GM12878 (cell line): ENCODE measurements around the gene MYO10. TPM values are rescaled to one million over a fixed set of nuclear protein-coding genes. Genes with fewer than 3 reads are reported as not detected.

Experiments used
- ATAC-seq: fragments of 200-7000 bp; cut with Tn5 transposase; 3 replicates; pipeline ENCODE4 v1.9.1; 2020; ENCODE audit warnings: mild to moderate bottlenecking, moderate library complexity
- BruUV-seq: library from RNA; stranded (reverse); fragments of 400-500 nt; replicated peaks from 2 replicates; lab custom pipeline; 2021; lab: Mats Ljungman, UMichigan
- CTCF ChIA-PET: fragments of 300-600 bp; sonication (Branson Sonifier 250); formaldehyde crosslinking; extraction: SDS; loops from one replicate; lab custom pipeline; 2021; ENCODE audit warnings: inconsistent platforms; lab: Yijun Ruan, JAX
- POLR2A ChIA-PET: fragments of 350-600 bp; formaldehyde crosslinking; extraction: SDS; loops from one replicate; lab custom pipeline; 2021; ENCODE audit warnings: inconsistent platforms; lab: Charles Lee
- RAD21 ChIA-PET: fragments of 300-600 bp; sonication (Branson Sonifier 250); formaldehyde crosslinking; loops from one replicate; lab custom pipeline; 2023; ENCODE audit warnings: antibody characterized with exemption; ENCODE audit not compliant: unreplicated experiment; lab: Charles Lee
- SMC1A ChIA-PET: fragments of 300-600 bp; sonication (Branson Sonifier 250); formaldehyde crosslinking; loops from one replicate; lab custom pipeline; 2023; ENCODE audit not compliant: unreplicated experiment, uncharacterized antibody; lab: Charles Lee
- DNase-seq: peaks from one replicate; pipeline ENCODE4 v3.0.0-alpha.2; 2011; ENCODE audit warnings: low read depth, low spot score
- FAIRE-seq: peaks from 3 replicates; lab custom pipeline; 2011; peaks lifted over from hg19 to GRCh38; lab: Jason Lieb, UNC
- H2AFZ ChIP-seq: 2 replicates; pipeline ENCODE4 v1.6.0; 2011; ENCODE audit warnings: low read depth, low read length, control low read depth; ENCODE audit not compliant: control insufficient read depth
- H3K27ac ChIP-seq: 2 replicates; pipeline ENCODE4 v1.5.1; 2011; ENCODE audit warnings: control low read depth; ENCODE audit not compliant: control insufficient read depth, insufficient read depth
- H3K27me3 ChIP-seq, 2 experiments: replicated peaks in 1 of 2; 2 replicates each; pipeline versions ENCODE4 v1.6.0 to v1.6.1; 2011; ENCODE audit warnings: low read length in 1 of 2; ENCODE audit not compliant: control insufficient read depth in 2 of 2, insufficient read depth in 2 of 2
- H3K36me3 ChIP-seq, 2 experiments: 2 replicates each; pipeline ENCODE4 v1.5.1; 2011; ENCODE audit warnings: low read length in 1 of 2; ENCODE audit not compliant: control insufficient read depth in 2 of 2, insufficient read depth in 2 of 2
- H3K4me1 ChIP-seq: 2 replicates; pipeline ENCODE4 v1.6.1; 2011; ENCODE audit warnings: mild to moderate bottlenecking, low read length, moderate library complexity, mixed read lengths; ENCODE audit not compliant: control insufficient read depth, insufficient read depth
- H3K4me2 ChIP-seq: 2 replicates; pipeline ENCODE4 v1.6.0; 2011; ENCODE audit warnings: control low read depth; ENCODE audit not compliant: control insufficient read depth, insufficient read depth
- H3K4me3 ChIP-seq: fragments of 200-600 bp; sonication (generic); 2 replicates; pipeline ENCODE4 v1.5.1; 2016
- H3K79me2 ChIP-seq: 2 replicates; pipeline ENCODE4 v1.6.0; 2011; ENCODE audit warnings: low read length; ENCODE audit not compliant: control insufficient read depth, insufficient read depth
- H3K9ac ChIP-seq: 2 replicates; pipeline ENCODE4 v1.8.0; 2011; ENCODE audit warnings: low read length, control low read depth, mixed read lengths; ENCODE audit not compliant: control insufficient read depth, insufficient read depth
- H3K9me3 ChIP-seq: replicated peaks from 3 replicates; pipeline ENCODE4 v1.5.1; 2011; ENCODE audit warnings: mild to moderate bottlenecking, low read length; ENCODE audit not compliant: control insufficient read depth, insufficient read depth
- H4K20me1 ChIP-seq: 2 replicates; pipeline ENCODE4 v1.6.0; 2011; ENCODE audit not compliant: control insufficient read depth, insufficient read depth
- CBX3 ChIP-seq: fragments of 200-600 bp; sonication (generic); IDR thresholded peaks from 2 replicates; pipeline ENCODE4 v1.6.1; 2016; ENCODE audit warnings: low read depth, borderline replicate concordance
- IKZF1 ChIP-seq: fragments of 450-650 bp; conservative IDR thresholded peaks from 2 replicates; pipeline ENCODE4 v1.6.1; 2017; ENCODE audit warnings: antibody characterized with exemption, mild to moderate bottlenecking
- KAT2A ChIP-seq: conservative IDR thresholded peaks from 2 replicates; pipeline ENCODE4 v1.6.1; 2011; ENCODE audit warnings: low read depth, low read length; ENCODE audit not compliant: control insufficient read depth
- NR2F1 ChIP-seq: fragments of 450-650 bp; conservative IDR thresholded peaks from 2 replicates; pipeline ENCODE4 v1.6.1; 2017; ENCODE audit warnings: mild to moderate bottlenecking
- PBX3 ChIP-seq: IDR thresholded peaks from 2 replicates; pipeline ENCODE4 v1.6.1; 2011; ENCODE audit warnings: mild to moderate bottlenecking, low read depth, low read length, moderate library complexity; ENCODE audit not compliant: insufficient replicate concordance
- RBBP5 ChIP-seq: fragments of 200-600 bp; sonication (generic); conservative IDR thresholded peaks from 2 replicates; pipeline ENCODE4 v1.6.1; 2016
- SMAD5 ChIP-seq: IDR thresholded peaks from 2 replicates; pipeline ENCODE4 v1.6.1; 2016; ENCODE audit warnings: antibody characterized with exemption, low read depth
- SPI1 ChIP-seq: IDR thresholded peaks from 2 replicates; pipeline ENCODE4 v1.6.1; 2011; ENCODE audit warnings: low read depth, mild to moderate bottlenecking, low read length, moderate library complexity, borderline replicate concordance; ENCODE audit not compliant: insufficient read depth
- SREBF1 ChIP-seq: IDR thresholded peaks from 2 replicates; pipeline ENCODE4 v1.6.1; 2012; ENCODE audit warnings: mild to moderate bottlenecking, low read length
- STAT1 ChIP-seq: fragments of 450-650 bp; conservative IDR thresholded peaks from 2 replicates; pipeline ENCODE4 v1.6.1; 2014; ENCODE audit warnings: antibody characterized with exemption, mild to moderate bottlenecking
- TBL1XR1 ChIP-seq: IDR thresholded peaks from 2 replicates; pipeline ENCODE4 v1.6.1; 2012; ENCODE audit warnings: low read depth, low read length, improper control_type of control experiment
- WGBS: methylation state at CpG from one replicate; pipeline ENCODE4 v1.1.6; 2016; ENCODE audit warnings: low lambda C conversion rate; ENCODE audit not compliant: insufficient replicate concordance, insufficient coverage; ENCODE audit errors: missing lambda C conversion rate; 5-methylcytosine and 5-hydroxymethylcytosine counted together
- in situ Hi-C: fragments of 300-500 bp; cut with MboI; formaldehyde crosslinking; loops from 9 replicates; pipeline ENCODE4 v1.14.3; 2018; ENCODE audit warnings: mixed read lengths
- intact Hi-C: fragments of 100-400 bp; cut with micrococcal nuclease; formaldehyde crosslinking; loops from one replicate; pipeline ENCODE4 v1.14.2; 2022; ENCODE audit not compliant: unreplicated experiment
- polyA plus RNA-seq, 11 experiments: library from polyadenylated mRNA; depleted of rRNA in 4 of 11; unstranded in 6 of 11; stranded (reverse) in 5 of 11; fragments of >200 nt; fragmentation: Nextera tagmentation in 4 of 11; fragmentation: Illumina TruSeq in 1 of 11; extraction: Ambion mirVana in 4 of 11; extraction: Trizol in 1 of 11; gene quantifications; 1 replicate in 1 of 11; 2 replicates in 10 of 11; pipeline versions ENCODE4 v1.2.1 to v1.2.3, GENCODE V29; 2011 to 2016; ENCODE audit warnings: inconsistent platforms in 2 of 11, missing spikeins in 2 of 11, low read depth in 1 of 11
- total RNA-seq, 4 experiments: library from RNA; depleted of rRNA in 3 of 4; stranded (reverse); fragments of >200 nt in 3 of 4; fragmentation: Illumina TruSeq in 1 of 4; extraction: Trizol in 1 of 4; gene quantifications; 2 replicates each; pipeline versions ENCODE4 v1.2.1 to v1.2.3, GENCODE V29; 2013 to 2021

Gene MYO10
- total and polyA plus RNA-seq, 10 of the 15 experiments (the other 5 are each of a cell fraction or from before 2014, with no cell fraction given), result 0.02 to 0.77 (median 0.17) TPM

- ChIA-PET POLR2A (no interaction called here), SMC1A (no interaction called here), RAD21 (no interaction called here), CTCF (no interaction called here)
- in situ Hi-C loops (no loop called here), intact Hi-C loops (no loop called here)
- H4K20me1 ChIP-seq, result no peaks in the 10 kb centered on the region
- BruUV-seq, result no TSS peak
- no peak overlapping the region for H2AFZ ChIP-seq
- no peaks in the 10 kb centered on the region for H3K27me3 ChIP-seq
- 74% methylated on average over 14 of the region's 14 CpGs for WGBS
- no peaks in the 10 kb centered on the region for H3K79me2 ChIP-seq
- no peaks in the 10 kb centered on the region for H3K9me3 ChIP-seq
- ATAC-seq (no peak), DNase-seq (no peak), FAIRE-seq (no peak)
- H3K4me1 ChIP-seq, result no peaks in the 10 kb centered on the region
- TF ChIP-seq STAT1 (no peak), KAT2A (no peak), RBBP5 (no peak), TBL1XR1 (no peak), CBX3 (no peak), SPI1 (no peak), SMAD5 (no peak), SREBF1 (no peak), IKZF1 (no peak), PBX3 (no peak), NR2F1 (no peak)
- H3K27ac ChIP-seq, result no peak overlapping the region
- no peak overlapping the region for H3K4me3 ChIP-seq
- H3K36me3 ChIP-seq, result no peaks in the 10 kb centered on the region
- no peak overlapping the region for H3K9ac ChIP-seq
- H3K4me2 ChIP-seq, result no peak overlapping the region
Observed at GRCh38 chr5:16679863-16680262, 256.2 kb downstream of the MYO10 start.
